ENCODE results near the gene KCNH1.

- no peak for TF ChIP-seq CTCF (conservative IDR thresholded peaks at IDR 0.05)
- no peak for TF ChIP-seq ZFX (IDR thresholded peaks at IDR 0.05)
Measured at GRCh38 chr1:210678306-210678705, 455.6 kb downstream of the KCNH1 start.
